Activated effector memory CD4-positive, alpha-beta T cell treated with anti-CD3 and anti-CD28 coated beads, Interleukin-2, amount 50 U/mL, for 16 hours (primary cell): ENCODE results near the gene ASAP2.
A peak's percentile ranks its signal among the peaks of the same experiment; 100 is the strongest.

ENCODE experiments used
- DNase-seq: peaks from one replicate; pipeline ENCODE4 v3.0.0-alpha.2; 2020

Gene ASAP2

GRCh38 chr2:9300214-9300613, 93.6 kb downstream of the ASAP2 start:
- no peak for DNase-seq

- no peak for DNase-seq
These were observed 94.3 kb downstream of the ASAP2 start for GRCh38 chr2:9300829-9301453.

GRCh38 chr2:9302755-9303154, 96.1 kb downstream of the ASAP2 start:
- no peak for DNase-seq

GRCh38 chr2:9303528-9304225, 97.1 kb downstream of the ASAP2 start:
- DNase-seq, result no peak

- DNase-seq, result no peak
These were observed 100.3 kb downstream of the ASAP2 start for GRCh38 chr2:9306911-9307310.

- DNase-seq, result no peak
These were observed 100.9 kb downstream of the ASAP2 start for GRCh38 chr2:9307535-9307934.

GRCh38 chr2:9308186-9308955, 101.8 kb downstream of the ASAP2 start:
- no peak for DNase-seq

GRCh38 chr2:9309147-9309546, 102.5 kb downstream of the ASAP2 start:
- DNase-seq, result no peak

- no peak for DNase-seq
These were observed 103.8 kb downstream of the ASAP2 start for GRCh38 chr2:9310377-9310776.

GRCh38 chr2:9310798-9311197, 104.2 kb downstream of the ASAP2 start:
- DNase-seq, result no peak

GRCh38 chr2:9311488-9311887, 104.9 kb downstream of the ASAP2 start:
- DNase-seq, result no peak

GRCh38 chr2:9312591-9312990, 106.0 kb downstream of the ASAP2 start:
- no peak for DNase-seq

GRCh38 chr2:9313443-9313842, 106.8 kb downstream of the ASAP2 start:
- DNase-seq, result no peak

GRCh38 chr2:9315280-9315847, 108.8 kb downstream of the ASAP2 start:
- DNase-seq, result no peak

- DNase-seq, result no peak
These were observed 110.9 kb downstream of the ASAP2 start for GRCh38 chr2:9317559-9317958.

- peak; percentile 10 for DNase-seq
These were observed 112.1 kb downstream of the ASAP2 start for GRCh38 chr2:9318461-9319337.

- DNase-seq, result no peak
These were observed 112.7 kb downstream of the ASAP2 start for GRCh38 chr2:9319338-9319715.

GRCh38 chr2:9322576-9322975, 116.0 kb downstream of the ASAP2 start:
- no peak for DNase-seq

GRCh38 chr2:9325428-9325827, 118.8 kb downstream of the ASAP2 start:
- no peak for DNase-seq

- DNase-seq, result no peak
These were observed 120.4 kb downstream of the ASAP2 start for GRCh38 chr2:9326975-9327374.

- no peak for DNase-seq
These were observed 121.3 kb downstream of the ASAP2 start for GRCh38 chr2:9327873-9328352.

- DNase-seq, result no peak
These were observed 122.3 kb downstream of the ASAP2 start for GRCh38 chr2:9328931-9329330.

- no peak for DNase-seq
These were observed 122.9 kb downstream of the ASAP2 start for GRCh38 chr2:9329497-9329896.
